Suprapubic skin (tissue), 4 donors: ENCODE data around the gene GARS1. TPM values are rescaled to one million over a fixed set of nuclear protein-coding genes. Genes with fewer than 3 reads are reported as not detected.

Source experiments
- DNase-seq, 2 donors: peaks; one replicate each; pipeline ENCODE4 v3.0.0-alpha.2; 2019; ENCODE audit warnings: low spot score in 2 of 2
- H3K27ac ChIP-seq: fragments of 200-600 bp; sonication (generic); one replicate; pipeline ENCODE4 v1.5.1; 2019
- H3K27me3 ChIP-seq: fragments of 200-600 bp; sonication (generic); one replicate; pipeline ENCODE4 v1.5.1; 2019
- H3K36me3 ChIP-seq: fragments of 200-600 bp; sonication (generic); one replicate; pipeline ENCODE4 v1.5.1; 2019
- H3K4me1 ChIP-seq: fragments of 200-600 bp; sonication (generic); one replicate; pipeline ENCODE4 v1.5.1; 2019
- H3K4me3 ChIP-seq: fragments of 200-600 bp; sonication (generic); one replicate; pipeline ENCODE4 v1.5.1; 2019; ENCODE audit warnings: mild to moderate bottlenecking
- H3K9me3 ChIP-seq: fragments of 200-600 bp; sonication (generic); one replicate; pipeline ENCODE4 v1.5.1; 2019
- CTCF ChIP-seq, 2 donors: fragments of 200-600 bp in 1 of 2; fragments of 450-650 bp in 1 of 2; sonication (generic) in 1 of 2; IDR thresholded peaks; one replicate each; pipeline ENCODE4 v1.5.1; 2016 to 2019; ENCODE audit warnings: antibody characterized with exemption in 2 of 2, mild to moderate bottlenecking in 1 of 2, moderate library complexity in 1 of 2
- EP300 ChIP-seq: sonication (generic); formaldehyde crosslinking; IDR thresholded peaks from one replicate; pipeline ENCODE4 v1.6.1; 2017; ENCODE audit warnings: antibody characterized with exemption
- POLR2A ChIP-seq, 2 donors: fragments of 450-650 bp; IDR thresholded peaks; one replicate each; pipeline ENCODE4 v1.6.1; 2017; ENCODE audit warnings: antibody characterized with exemption in 2 of 2, mild to moderate bottlenecking in 2 of 2, moderate library complexity in 2 of 2
- POLR2AphosphoS5 ChIP-seq, 3 donors: sonication (generic); formaldehyde crosslinking; IDR thresholded peaks; one replicate each; pipeline ENCODE4 v1.6.1; 2017; ENCODE audit warnings: antibody characterized with exemption in 3 of 3
- WGBS: methylation state at CpG from one replicate; pipeline ENCODE4 v1.1.5; 2018; 5-methylcytosine and 5-hydroxymethylcytosine counted together
- total RNA-seq, 4 donors: library from RNA; depleted of rRNA; stranded (reverse); fragments of >200 nt; gene quantifications; one replicate each; pipeline ENCODE4 v1.1.0, GENCODE V29; 2016

GARS1 gene
- total RNA-seq, 4 donors from 2014 or later = 72.5 to 116 (median 97.6) TPM

GRCh38 chr7:30647589-30648364, 53.1 kb downstream of the GARS1 start:
- no peaks in the 10 kb centered on the region for H3K4me1 ChIP-seq
- peaks cover 10% of the 10 kb centered on the region for H3K36me3 ChIP-seq
- DNase-seq = no peak
- no peaks in the 10 kb centered on the region for H3K9me3 ChIP-seq
- H3K27ac ChIP-seq = no peak overlapping the region
- WGBS = 90% methylated on average over 9 of the region's 10 CpGs
- no peak overlapping the region for H3K4me3 ChIP-seq
- no peaks in the 10 kb centered on the region for H3K27me3 ChIP-seq
- TF ChIP-seq POLR2A (IDR thresholded peaks at IDR 0.05) = no peak
- TF ChIP-seq CTCF (IDR thresholded peaks at IDR 0.05) = no peak
- no peak for TF ChIP-seq EP300
- no peak for TF ChIP-seq POLR2AphosphoS5 (IDR thresholded peaks at IDR 0.05)

DNA sequence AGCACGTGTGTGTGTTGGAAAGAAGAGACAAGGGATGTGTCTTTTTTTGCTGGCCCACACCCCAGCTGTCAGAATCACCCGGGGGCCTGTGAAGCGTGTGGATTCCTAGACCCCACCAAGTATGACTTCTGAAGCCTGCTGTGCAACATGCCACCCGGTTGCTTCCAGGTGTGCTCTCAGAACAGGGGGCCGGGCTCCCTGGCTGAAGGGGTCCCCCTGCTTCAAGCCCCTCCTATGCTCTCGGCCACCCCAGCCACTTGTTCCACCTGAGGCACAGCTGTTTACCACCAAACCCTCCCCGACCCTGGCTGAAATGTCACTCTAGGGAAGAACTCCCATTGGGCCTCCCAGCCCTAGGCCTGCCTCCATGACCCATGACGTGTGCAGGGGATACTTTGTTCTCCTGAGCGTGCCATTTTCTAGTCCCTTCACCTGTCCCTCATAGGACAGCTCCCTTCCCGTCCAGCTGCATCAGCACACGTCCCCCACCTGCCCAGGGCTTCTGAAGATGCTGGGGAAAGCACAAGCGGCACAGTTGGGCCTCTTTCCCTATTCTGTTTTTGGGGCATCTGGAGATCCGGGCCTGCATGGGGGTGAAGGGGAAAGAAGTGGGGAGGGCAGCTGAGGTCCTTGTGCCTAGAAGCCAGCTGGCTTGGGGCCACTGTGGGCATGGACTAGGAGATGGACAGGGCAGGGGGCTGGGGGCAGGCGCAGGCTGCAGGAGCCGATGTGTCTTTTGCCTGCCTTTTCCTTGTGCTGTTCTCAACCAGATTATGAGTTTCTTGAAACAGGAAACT, 54.3 kb downstream of the GARS1 start:
- no peak for DNase-seq
- Histone ChIP-seq H3K4me3 (no peak overlapping the region), H3K27me3 (no peaks in the 10 kb centered on the region), H3K4me1 (no peaks in the 10 kb centered on the region), H3K9me3 (no peaks in the 10 kb centered on the region), H3K36me3 (peaks cover 7% of the 10 kb centered on the region), H3K27ac (no peak overlapping the region)
- WGBS = 89% methylated on average over 12 of the region's 15 CpGs
- TF ChIP-seq CTCF (IDR thresholded peaks at IDR 0.05) = no peak
- no peak for TF ChIP-seq POLR2AphosphoS5 (IDR thresholded peaks at IDR 0.05)
- TF ChIP-seq POLR2A (IDR thresholded peaks at IDR 0.05) = no peak
- TF ChIP-seq EP300 = no peak

DNA sequence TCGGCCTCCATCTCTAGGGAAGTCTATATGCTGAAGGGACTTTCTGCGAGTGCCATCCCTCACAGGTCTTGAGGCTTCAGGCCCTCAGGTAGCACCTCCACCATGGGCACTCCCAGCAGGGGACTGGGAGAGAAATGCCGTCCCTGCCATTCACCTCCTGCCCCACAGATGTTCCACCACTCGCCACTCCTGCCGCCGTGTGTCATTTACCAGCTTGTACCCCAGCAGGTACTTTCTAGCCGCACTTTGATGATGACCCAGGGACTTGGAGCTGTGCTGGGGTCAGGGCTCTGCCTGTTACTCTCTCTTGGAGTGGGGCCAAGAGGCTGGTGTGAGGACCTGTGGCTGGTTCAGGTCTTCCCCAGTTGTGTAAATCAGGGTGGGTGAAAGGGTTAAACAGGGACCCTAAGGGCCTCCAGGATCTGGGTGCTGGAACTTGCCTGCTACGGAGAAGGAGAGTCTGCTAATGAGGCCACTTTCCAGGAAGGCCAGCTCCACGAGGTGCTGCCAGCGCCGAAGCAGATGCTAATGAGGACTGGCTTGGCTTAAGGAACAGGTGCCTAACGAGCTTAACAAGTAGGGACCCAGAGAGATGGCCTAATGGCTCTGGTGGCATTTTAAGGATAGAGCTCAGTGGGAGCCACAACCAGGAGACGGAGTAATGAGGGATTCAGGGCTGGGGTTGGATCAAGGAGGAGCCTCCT, 55.2 kb downstream of the GARS1 start:
- 85% methylated on average over 10 of the region's 13 CpGs for WGBS
- Histone ChIP-seq H3K36me3 (peaks cover 6% of the 10 kb centered on the region), H3K9me3 (no peaks in the 10 kb centered on the region), H3K4me3 (no peak overlapping the region), H3K27me3 (no peaks in the 10 kb centered on the region), H3K4me1 (no peaks in the 10 kb centered on the region), H3K27ac (no peak overlapping the region)
- DNase-seq = no peak
- no peak for TF ChIP-seq EP300
- no peak for TF ChIP-seq POLR2A (IDR thresholded peaks at IDR 0.05)
- no peak for TF ChIP-seq CTCF (IDR thresholded peaks at IDR 0.05)
- no peak for TF ChIP-seq POLR2AphosphoS5 (IDR thresholded peaks at IDR 0.05)

GRCh38 chr7:30650421-30650808, 55.7 kb downstream of the GARS1 start:
- 98% methylated on average over 7 of the region's 7 CpGs for WGBS
- no peak for TF ChIP-seq CTCF (IDR thresholded peaks at IDR 0.05)
- no peak for TF ChIP-seq POLR2AphosphoS5 (IDR thresholded peaks at IDR 0.05)
- TF ChIP-seq EP300 = no peak
- TF ChIP-seq POLR2A (IDR thresholded peaks at IDR 0.05) = no peak
- H3K36me3 ChIP-seq = peaks cover under 1% of the 10 kb centered on the region
- no peaks in the 10 kb centered on the region for H3K27me3 ChIP-seq
- no peak for DNase-seq
- no peak overlapping the region for H3K4me3 ChIP-seq
- no peaks in the 10 kb centered on the region for H3K9me3 ChIP-seq
- no peak overlapping the region for H3K27ac ChIP-seq
- H3K4me1 ChIP-seq = no peaks in the 10 kb centered on the region

GRCh38 chr7:30652132-30652531, 57.5 kb downstream of the GARS1 start:
- Histone ChIP-seq H3K27me3 (no peaks in the 10 kb centered on the region), H3K27ac (no peak overlapping the region), H3K4me3 (no peak overlapping the region), H3K36me3 (no peaks in the 10 kb centered on the region), H3K9me3 (no peaks in the 10 kb centered on the region), H3K4me1 (no peaks in the 10 kb centered on the region)
- WGBS = 58% methylated on average over 6 of the region's 7 CpGs
- no peak for TF ChIP-seq POLR2AphosphoS5 (IDR thresholded peaks at IDR 0.05)
- TF ChIP-seq EP300 = no peak
- no peak for TF ChIP-seq POLR2A (IDR thresholded peaks at IDR 0.05)
- TF ChIP-seq CTCF (IDR thresholded peaks at IDR 0.05) = no peak
- DNase-seq = peak in 1 of 2 donors; percentile 53
